AG09309 (cell line): ENCODE results near the gene TANGO6.
A peak's percentile ranks its signal among the peaks of the same experiment; 100 is the strongest.
"Not testable (repeated sequence)": the region's sequence is repeated elsewhere in the genome, so short reads cannot be mapped to it uniquely, and the experiment has no call there.

Experiments used
- DNase-seq: peaks from one replicate; pipeline ENCODE4 v3.0.0-alpha.2; 2010; ENCODE audit warnings: low read depth
- H3K4me3 ChIP-seq: 2 replicates; pipeline ENCODE4 v1.5.1; 2011; ENCODE audit warnings: mild to moderate bottlenecking, low read depth, low read length, moderate library complexity; ENCODE audit not compliant: control insufficient read depth
- TF ChIP-seq, protein P1 (sequence below): IDR thresholded peaks from 2 replicates; pipeline ENCODE4 v1.5.1; 2011; ENCODE audit warnings: mild to moderate bottlenecking, low read depth, low read length, inconsistent platforms; ENCODE audit not compliant: insufficient read depth, control insufficient read depth; ENCODE audit errors: missing control alignments

Gene TANGO6

GRCh38 chr16:69055980-69056379 is 212.6 kb downstream of the TANGO6 start:
- DNase-seq: no peak
- TF ChIP-seq, protein P1, sequence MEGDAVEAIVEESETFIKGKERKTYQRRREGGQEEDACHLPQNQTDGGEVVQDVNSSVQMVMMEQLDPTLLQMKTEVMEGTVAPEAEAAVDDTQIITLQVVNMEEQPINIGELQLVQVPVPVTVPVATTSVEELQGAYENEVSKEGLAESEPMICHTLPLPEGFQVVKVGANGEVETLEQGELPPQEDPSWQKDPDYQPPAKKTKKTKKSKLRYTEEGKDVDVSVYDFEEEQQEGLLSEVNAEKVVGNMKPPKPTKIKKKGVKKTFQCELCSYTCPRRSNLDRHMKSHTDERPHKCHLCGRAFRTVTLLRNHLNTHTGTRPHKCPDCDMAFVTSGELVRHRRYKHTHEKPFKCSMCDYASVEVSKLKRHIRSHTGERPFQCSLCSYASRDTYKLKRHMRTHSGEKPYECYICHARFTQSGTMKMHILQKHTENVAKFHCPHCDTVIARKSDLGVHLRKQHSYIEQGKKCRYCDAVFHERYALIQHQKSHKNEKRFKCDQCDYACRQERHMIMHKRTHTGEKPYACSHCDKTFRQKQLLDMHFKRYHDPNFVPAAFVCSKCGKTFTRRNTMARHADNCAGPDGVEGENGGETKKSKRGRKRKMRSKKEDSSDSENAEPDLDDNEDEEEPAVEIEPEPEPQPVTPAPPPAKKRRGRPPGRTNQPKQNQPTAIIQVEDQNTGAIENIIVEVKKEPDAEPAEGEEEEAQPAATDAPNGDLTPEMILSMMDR: no peak
- no peak overlapping the region for H3K4me3 ChIP-seq

DNA sequence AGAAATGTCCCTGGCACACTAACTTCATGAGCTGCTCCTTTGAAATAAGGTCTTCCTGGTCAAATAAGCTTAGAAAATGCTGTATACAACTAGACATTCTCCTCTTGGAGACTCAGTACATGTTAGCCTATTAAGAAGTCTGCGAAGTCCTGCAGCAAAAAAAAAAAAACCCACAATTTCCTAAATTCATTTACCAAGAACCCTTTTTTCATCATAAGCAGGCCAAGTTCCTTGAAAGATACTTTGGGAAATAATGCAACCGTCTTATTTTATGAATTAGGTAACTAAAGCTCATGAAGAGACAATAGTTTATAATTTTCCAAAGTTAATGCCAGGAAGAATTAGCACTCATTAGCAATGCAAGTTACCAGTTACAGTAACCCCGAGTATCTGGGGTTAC is 213.1 kb downstream of the TANGO6 start:
- H3K4me3 ChIP-seq: no peak overlapping the region
- TF ChIP-seq, protein P1: no peak
- no peak for DNase-seq

DNA sequence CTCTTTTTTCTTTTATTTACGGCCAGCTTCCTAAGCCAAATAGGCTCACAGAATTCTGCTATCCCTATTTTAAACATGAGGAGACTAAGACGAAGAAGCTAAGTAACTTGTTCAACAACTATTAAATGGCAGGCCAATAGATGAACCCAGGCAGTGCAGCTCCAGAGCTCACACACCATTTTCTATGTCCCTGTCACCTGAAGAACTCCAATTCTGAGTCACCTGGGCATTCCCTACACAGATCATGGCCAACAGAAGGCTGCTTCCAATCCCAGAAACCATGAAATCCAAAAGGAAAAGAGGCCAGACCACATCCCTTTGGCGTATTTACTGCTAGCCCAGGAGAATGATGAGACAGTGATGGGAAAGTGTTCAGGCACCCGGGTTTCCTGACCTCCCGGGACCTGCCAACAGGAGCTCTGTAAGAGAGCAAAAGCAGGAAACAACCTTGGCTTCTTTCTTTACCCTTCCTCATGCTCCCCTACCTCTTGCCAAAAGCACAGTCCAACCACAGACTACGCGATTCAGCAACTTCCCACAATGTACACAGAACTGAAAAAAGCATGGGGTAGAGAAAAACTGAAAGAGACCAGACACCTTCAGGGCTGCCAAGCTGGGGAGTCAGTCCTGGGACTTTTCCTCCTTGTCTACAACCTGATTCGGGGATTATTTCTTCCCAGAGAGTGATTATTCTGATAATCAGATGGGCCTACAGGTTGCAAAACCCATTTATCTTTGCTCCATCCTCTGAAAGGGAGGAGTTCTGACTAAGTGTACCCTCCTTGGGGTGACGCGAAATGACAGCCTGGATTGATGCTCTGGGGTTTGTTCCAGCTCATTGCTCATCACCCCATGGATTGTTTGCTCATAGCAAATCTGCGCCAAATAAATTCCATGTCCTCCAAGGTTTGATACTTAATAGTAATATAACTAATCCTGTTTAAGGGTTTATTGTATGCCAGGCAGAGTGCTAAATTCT is 214.4 kb downstream of the TANGO6 start:
- peak; percentile 70 for DNase-seq
- no peak overlapping the region for H3K4me3 ChIP-seq
- TF ChIP-seq, protein P1: no peak

GRCh38 chr16:69063491-69063890 is 220.2 kb downstream of the TANGO6 start:
- H3K4me3 ChIP-seq, DNase-seq: not testable (repeated sequence)

GRCh38 chr16:69064124-69064763 is 220.9 kb downstream of the TANGO6 start:
- TF ChIP-seq, protein P1: no peak
- no peak overlapping the region for H3K4me3 ChIP-seq
- no peak for DNase-seq

DNA sequence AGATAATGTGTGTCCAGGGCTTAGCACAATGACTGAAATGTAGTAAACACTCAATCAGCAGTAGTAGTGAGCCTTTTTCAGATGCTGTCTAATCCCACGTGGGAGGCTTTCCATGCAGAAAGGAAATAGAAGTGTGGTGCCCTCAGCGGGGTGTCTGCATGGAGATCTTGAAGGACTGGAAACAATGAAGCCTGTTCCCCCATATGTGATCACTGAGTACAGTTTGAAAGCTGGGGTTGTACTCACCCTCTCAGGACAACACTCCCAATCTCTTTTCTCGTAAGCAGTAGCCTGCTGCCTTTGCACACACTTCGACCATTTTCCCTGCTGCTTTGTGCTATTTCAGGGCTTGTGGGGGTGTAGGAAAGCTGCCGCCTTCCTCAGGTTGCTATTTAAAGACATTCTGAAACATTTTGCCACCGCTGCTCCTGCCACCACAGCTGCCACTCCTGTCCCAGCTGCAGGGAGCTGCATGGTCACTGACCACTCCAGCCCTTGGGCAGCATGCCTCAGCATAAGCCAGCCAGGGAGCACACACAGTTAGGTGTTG is 221.5 kb downstream of the TANGO6 start:
- DNase-seq: no peak
- TF ChIP-seq, protein P1: no peak
- no peak overlapping the region for H3K4me3 ChIP-seq

DNA sequence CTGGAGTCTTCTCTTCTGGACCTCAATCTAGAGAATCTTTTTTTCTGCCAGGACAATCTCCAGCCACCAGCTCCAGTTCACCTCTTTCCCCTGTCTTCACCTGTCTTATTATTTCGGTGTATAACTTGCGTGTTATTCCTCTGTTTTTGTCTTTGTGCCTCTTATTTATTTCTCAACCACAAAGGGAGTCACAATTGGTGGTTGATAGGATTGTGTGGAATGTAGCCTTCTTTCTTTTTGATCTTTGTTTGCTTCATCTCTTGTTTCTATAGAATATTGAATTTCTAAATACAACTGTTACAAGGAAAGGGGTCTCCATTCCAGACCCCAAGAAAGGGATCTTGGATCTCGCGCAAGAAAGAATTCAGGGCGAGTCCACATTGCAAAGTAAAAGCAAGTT is 226.2 kb downstream of the TANGO6 start:
- no peak overlapping the region for H3K4me3 ChIP-seq
- no peak for DNase-seq

More for the DNA sequence above, 226.2 kb downstream of the TANGO6 start:
- TF ChIP-seq, protein P1: no peak
